ENCODE measurements around the gene NEK6. TPM values are rescaled to one million over a fixed set of nuclear protein-coding genes. Genes with fewer than 3 reads are reported as not detected.
A peak's percentile ranks its signal among the peaks of the same experiment; 100 is the strongest.

Gene NEK6
- polyA plus RNA-seq, 5 donors = 34.3 to 48.6 (median 38.2) TPM

DNA sequence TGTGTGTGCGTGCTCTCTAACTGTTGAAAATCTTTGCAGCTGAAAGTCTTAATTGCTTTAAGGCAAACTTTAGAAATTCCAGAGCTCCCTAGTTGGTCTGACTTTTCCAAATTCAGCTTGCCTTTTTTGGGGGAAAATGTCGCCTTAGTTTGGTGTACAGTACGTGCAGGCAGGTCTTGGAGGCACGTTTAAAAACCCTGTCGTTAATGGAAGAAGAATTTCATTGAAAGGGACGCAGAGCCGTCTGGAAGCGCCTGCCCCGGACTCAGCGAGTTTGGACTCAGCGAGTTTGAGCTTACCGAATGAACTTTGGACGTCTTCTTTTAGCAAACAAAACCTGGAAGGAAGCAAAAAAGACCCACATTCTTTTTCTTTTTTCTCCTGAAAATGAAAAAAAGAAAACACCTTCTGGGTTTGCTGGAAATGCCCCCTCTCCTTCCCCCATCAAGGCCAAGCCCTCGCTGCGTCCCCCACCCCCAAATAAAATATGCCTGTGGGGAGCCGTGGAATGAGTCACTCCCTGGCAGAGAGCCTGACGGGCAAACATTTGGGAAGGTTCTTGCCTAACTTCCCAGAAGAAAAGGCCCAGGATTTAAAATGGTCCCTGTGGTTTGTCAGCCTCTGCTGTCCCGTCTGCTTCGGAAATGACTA lies 1.5 kb downstream of the NEK6 start:
- DNase-seq = peak; percentile 68 to 70

DNA sequence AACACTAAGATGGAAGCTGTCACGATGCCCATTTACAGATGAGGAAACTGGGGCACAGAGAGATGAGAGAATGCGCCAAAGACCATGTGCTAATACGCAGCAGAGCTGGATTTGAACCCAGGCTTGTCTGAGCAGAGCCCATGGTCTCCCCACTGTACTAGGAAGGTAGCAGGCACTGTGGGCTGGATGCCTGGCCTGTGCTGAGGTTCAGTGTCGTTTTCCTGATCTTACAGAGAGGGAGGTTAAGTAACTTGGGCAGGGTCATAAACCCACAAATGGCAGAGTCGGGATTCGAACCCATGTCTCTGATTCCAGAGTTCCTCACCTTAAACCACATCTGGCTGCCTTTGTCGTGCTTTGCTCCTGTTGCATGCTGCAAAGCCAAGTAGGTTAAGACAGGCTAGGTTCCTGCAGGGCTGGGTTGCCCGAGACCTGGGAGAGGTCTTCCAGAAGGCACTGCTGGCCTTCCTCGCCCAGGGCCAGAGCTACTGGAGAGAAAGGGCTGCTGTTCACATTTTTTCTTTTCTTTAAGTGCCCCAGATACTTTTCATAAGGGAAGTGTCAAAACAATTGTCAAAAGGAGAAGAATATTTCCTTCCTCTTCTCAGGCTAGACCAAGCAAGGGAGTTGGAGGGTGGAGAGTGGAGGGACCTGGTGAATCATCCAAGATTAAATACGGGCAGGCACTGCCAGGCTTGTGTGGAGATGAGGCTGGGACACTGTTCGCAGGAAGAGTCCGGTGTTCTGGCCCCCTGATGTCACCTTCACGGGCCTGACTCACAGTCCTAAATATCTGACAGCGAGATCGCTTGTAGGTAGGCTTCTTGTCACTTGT lies 3.2 kb downstream of the NEK6 start:
- no peak for DNase-seq

DNA sequence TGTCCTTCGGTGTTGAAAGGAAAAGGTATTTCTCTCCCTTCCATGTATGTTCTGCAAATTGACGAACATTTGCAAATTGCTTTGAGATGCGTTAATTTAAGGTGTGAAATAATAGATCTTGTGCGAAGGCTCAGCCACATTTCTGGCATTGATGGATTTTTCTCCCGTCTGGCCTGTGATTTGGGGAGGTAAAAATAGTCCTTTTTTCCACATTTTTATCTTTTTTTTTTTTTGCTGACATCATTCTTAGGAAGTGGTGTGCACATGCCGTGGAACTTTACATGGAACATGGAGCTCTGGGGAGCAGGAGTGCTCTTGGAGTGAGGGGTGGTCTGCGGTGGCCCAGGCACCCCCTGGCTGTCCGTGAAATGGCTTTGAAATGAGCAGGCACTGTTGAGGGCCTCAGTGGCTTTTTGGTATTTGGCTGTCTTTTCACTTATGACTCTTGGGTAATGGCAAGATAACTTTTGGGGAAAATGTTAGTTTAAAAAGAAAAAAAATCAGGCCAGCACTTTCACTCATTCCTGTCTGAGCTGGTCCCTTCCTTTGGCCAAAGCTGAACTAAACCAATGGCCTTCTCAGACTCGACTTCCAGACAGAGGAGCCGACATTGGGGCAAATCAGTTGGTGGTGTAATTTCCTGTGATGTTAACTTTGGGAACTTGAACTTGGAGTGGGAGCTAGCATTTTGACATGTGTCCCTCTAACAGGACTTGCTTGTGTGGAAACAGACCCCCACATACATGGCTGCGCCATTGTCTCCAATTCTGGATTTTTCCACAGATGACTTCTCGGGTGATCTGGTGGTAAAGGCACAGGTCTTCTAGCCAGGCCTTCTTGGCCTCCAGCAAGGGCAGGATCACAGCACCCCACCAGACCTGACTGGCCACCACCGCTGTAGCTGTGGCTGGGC lies 4.2 kb downstream of the NEK6 start:
- no peak for DNase-seq

DNA sequence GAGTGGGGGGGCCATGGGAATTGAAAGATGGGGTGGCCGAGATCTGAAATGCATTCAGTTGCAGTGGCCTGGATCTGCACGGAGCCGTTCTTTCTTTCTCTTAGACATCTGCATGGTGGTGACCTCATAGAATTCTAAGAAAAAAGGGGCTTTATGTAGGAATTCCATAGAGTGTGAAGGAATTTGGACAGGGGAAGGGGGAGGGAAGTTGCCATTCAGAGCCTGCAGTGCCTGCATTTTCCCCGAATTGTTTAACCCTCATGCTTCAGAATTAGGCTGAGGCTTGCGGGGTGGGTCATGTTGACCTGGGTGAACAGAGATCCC lies 4.9 kb downstream of the NEK6 start:
- no peak for DNase-seq

DNA sequence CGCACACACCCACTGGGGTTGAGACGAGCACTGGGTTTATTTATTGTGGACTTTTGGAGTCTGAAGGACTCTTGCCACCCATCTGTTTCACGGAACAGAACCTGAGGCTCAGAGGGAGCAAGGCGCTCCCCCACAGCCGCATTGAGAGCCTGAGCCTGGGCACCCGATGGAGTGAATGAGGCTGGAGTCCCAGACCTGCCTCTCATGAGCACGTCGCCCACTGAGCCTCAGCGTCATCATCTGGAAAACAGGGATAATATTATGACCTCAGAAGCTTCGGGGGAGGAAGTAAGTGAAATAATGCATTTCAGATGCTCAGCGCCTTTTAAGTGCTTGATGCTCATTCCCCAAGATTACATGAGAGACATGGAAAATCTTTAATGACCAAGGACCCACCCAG lies 5.5 kb downstream of the NEK6 start:
- no peak for DNase-seq

DNA sequence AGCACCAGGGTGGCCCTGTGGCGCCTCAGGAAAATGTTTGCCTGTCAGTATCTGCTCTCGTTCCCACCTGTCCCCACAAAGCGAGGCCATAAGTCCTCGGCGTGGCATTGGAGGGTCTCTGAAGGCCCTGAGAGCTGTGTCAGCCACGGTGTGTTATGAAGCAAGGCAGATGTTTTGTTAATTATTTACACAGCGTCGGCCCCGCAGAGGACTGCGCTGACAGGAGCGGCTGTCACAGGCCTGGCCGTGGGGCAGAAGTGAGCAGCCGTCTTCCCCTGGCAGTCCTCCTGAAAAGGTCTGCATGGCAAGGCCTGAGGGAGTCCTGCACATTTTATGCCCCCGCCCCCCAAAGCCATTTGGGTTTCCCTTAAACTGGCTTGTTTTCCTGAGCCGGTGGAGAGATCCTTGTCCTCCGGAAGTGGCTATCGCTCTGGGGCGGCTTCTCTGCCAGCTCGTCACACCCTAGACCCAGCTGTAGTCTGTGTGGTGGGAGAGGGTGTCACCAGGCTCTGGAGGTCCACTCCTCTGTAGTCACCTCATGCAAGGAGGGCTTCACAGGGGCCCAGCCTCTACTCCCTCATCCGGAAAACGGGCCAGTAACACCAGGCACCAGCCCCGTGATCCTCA lies 6.2 kb downstream of the NEK6 start:
- DNase-seq = no peak

DNA sequence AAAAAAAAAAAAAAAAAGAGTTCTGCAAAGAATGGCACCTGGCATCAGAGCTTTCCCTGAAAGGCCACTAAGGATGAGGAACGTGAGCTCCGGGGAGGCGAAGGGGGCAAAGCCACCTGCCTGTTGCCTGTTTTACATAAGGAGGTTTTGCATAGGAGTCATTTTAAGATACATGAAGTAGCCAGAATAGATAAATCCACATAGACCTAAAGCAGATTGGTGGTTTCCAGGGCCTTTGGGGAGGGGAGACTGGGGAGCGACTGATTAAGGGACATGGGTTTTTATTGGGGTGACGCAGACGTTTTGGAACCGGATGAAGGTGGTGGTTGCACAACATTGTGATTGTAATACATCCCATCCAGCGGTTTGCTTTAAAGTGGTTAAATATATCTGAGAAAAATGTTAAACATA lies 7.1 kb downstream of the NEK6 start:
- DNase-seq = no peak

DNA sequence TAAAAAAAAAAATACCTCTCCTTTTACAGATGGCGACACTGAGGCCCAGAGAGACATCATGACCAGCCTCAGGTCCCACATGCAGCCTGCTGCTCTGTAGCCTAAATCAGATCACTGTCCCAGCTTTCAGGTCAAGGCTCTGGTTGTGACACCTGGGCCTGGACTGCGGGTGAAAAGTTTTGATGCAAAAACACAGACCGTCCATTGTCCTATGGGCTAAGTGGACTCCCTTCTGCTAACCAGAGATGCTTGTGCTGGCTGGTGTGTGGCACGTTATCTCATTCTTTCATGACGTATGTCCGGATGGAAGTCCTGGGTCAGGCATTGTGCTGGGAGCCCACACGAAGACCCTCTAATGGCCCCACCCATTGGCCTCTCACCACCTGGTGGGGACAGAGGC lies 7.8 kb downstream of the NEK6 start:
- DNase-seq = no peak

DNA sequence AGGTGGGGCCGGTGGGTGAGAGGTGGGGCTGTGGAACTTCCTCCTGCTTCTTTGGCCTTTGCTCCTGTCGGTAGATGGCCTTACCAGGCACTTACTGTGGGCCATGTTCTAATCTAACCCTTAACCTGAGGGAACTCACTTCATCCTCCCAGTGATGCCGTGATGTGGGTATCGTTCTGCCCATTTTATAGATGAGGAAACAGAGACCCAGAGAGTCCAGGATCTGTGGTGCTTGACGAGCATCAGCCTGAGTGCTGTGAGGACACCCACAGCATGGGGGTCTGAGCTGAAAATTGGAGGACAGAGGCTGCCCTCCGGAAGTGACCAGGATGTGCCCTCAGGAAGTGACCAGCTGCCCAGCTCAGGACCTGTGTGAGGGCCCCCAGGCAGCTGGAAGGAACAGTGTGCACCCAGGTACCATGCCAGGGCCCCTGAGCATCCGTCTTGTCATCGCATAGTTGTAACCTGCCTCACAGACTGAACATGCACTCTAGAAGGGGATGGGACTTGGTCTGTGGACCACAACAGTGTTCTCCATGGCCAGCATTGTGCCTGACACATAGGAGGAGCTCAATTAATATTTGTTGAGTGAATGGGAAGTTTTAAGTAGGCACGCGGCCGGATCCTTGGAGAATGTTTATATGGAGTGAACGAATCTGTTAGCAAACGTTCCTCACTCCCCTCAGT lies 8.5 kb downstream of the NEK6 start:
- DNase-seq = no peak

DNA sequence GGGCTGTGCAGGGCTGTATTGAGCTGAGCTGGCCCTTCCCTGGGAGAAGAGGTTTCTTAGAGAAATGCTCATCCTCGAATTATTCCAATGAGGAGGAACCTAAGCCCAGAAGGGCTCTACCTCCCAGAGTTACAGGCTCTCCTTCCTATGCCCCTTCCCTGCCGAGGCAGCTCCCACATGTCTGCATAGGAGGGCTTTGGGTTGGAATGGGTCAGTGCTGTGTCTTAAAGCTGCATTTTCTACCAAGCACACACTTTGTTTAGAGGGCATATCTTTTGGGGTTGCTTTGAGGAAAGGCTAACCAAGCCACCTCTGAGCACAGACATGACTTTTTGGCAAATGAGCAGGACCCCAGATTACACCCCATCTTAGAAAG lies 9.1 kb downstream of the NEK6 start:
- DNase-seq = no peak

DNA sequence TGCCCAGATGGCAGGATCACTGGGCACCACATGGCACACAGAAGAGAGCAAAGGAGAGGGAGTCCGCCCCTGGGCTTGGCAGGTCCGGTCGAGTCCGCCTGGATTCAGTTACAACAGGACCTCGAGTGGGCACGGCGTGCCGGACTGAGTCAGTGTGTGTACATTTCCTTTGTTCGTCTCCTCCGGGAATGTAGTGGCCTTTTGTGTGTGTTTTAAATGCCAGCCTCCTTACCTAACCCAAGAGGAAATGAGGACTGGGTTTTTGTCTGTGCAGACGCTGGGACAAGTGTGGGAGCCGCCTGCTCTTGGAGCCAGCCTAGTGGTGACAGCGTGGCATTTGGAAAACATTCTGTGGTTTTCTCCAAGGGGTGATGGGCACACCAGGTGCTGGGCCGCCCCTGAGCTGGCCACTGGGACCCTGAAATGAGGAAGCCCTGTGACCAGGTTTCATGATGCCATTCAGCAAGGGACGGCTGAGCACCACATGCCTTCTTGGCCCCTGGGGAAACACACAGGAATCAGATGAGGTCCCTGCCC lies 9.6 kb downstream of the NEK6 start:
- DNase-seq = no peak

DNA sequence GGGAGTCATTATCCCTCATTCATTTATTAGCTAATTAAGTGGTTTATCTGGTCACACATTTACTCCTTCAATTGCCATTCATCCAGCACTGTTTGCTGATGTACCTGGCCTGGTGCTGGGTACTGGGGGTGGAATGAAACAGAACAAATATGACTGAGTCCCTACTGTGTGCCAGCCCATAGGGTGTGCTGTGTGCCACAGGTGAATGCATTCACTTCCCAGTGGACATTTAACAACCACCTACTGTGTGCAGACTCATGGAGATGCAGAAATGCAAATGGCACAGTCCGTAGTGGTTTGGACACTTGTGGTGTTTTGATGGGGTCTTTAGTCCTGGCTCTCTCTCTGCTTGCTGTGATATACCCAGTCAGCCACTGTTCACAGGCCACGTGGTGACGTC lies 10.5 kb downstream of the NEK6 start:
- no peak for DNase-seq

DNA sequence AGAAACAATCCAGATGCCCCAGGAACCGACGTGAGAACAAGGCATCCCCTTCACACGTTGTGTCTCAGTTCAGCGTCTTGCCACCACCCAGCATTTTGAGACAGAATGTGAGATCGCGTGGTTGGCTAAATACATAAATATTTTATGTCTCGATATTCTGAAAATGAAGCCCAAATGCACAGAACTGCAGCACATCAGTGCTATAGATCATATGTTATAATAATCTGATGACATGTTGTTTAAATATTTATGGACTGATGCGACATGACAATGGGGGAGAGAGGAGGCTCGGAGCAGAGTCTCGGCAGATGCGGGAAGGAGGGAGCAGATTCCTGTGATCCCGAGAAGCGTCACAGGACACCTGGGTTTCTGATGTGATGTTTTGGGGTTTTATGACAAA lies 10.9 kb downstream of the NEK6 start:
- no peak for DNase-seq

DNA sequence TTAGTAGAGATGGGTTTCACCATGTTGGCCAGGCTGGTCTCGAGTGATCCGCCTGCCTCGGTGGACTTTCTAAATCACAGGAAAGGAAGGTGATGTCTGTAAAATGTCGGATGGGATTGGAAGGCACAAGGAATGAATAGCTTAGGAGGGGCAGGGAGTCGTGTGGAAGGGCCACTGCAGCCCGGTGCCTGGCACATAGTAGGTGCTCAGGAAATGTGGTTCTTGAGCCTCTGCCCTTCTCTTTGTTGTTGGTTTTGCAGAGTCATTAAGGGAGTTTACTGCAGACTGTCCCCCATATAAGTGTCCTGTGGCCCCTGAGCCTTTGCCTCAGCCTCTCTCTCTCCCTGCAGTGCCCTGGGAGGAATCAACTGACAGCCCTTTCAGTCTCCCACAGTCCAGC lies 11.8 kb downstream of the NEK6 start:
- no peak for DNase-seq

DNA sequence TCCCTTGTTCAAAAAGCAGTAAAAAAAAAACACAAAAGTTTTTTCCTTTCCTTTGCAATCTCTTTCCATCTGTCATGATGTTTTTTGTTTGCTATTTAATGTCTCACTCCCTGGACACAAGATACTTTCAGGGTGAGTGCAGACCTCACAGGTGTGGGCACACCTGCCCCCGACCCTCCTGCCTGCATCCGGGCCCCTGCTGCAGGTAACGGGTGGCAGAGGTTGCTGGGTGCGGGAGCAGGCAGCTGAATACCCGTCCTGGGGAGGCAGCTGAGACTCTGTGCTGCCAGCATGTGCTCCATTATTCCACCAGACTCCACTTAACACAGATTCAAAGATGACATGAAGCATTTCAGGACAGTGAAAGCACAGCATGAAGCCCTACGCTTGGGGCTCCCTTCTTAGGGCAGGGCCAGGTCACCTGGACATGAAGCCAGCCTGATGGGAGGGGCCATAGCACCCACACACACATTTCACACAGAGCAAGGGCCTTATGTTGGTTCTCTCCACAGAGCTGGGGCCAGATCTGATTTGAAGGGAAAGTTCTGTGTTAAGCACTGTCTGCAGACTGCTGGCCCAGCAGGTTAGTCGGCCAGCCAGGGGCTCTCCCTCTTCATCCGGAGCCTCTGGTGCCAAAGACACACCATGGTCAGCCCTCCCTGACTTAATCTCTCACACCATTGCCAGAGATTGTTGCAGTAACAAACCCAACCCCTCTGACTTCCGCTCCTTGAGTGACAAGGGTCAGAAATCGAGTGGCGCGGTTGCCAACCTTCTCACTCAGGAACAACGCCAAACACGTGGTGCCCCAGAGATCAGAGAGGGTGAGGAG lies 13.0 kb downstream of the NEK6 start:
- no peak for DNase-seq

DNA sequence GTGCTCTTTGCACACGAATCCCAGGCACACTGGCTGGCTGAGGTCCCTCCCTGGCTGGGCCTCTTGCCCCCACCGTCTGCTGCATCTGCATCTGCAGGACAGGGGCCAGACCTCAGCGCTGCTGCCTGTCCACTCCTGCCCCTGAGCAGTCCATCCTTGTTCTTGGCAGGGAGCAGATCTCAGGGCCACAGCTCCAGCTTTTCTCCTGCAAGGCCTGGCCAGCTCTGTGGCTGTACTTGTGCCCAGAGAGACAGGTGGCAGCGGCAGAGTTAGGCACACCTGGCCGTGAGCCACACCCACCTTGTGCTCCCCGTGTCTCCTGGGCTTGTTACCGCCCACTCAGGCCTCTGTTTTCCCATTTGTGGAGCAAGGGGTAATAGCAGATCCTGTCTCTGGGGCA lies 13.9 kb downstream of the NEK6 start:
- no peak for DNase-seq

DNA sequence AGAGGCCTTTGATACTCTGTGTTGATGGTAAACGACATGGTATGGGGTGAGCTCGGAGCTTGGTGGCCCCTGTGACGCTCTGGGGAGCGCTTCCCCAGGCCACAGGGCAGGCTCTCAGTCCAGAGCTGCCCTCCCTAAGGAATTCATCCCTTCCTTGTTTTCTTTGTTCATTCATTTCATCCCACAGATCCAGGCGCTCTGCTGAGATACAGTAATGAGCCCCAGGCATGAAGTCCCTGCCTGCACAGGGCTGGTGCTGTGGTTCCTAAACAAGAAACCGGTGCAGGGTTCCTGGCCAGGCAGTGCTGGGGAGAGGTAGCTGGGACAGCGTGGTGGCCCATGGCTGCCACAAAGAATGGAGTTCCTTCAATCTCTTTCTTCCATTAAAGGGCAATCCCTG lies 14.4 kb downstream of the NEK6 start:
- DNase-seq = no peak

DNA sequence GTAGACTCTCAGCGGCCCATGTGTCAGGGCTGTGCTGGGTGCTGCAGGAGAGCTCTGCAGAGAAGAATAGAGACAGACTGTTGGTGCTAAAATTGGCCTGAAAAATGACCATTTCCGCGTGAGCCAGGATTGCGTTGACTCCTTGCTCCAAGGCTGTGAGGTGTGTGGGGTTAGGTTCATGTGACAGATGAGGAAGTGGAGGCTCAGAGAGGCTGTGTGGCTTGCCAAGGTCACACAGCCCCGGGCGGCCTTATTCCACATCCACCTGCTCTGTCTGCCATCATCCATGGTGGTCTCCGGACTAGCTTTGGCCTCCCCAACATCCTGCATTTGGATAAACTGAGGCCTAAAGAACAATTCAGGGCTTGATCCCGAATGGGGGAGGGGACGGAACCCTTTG lies 15.2 kb downstream of the NEK6 start:
- no peak for DNase-seq

DNA sequence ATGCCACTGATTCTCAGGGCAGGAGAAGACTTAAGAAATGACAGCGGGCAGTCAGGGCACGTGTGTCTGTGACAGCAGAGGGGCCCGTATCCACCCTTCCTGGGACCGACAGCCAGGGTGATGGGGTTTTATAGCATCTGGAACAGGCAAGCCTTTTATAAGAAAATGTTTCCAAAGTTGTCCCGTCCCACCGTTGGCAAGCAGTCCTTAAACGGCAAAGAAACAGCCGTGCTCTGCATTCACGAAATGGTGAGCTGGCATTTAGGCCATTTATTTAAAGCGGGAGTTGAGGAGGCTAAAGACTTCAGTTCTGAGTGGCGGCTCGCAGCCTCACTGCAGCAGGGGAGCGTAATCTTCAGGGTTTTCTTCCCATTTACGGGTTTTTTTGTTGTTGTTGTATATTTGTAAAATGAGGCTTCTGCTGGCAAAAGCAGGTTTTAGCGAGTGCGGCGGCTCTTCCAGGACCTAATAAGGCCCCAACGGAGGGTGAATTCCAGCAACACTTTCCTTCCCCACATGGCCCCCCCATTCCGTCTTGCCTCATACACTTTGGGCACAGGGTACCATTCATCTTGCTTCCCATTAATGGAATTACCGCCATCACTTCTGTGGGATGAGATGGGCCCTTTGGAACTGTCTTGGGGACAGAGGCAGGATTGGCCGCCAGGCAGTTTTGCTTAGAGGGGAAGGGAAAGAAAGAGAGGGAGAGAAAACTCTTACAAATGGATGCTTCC lies 15.8 kb downstream of the NEK6 start:
- DNase-seq = no peak

DNA sequence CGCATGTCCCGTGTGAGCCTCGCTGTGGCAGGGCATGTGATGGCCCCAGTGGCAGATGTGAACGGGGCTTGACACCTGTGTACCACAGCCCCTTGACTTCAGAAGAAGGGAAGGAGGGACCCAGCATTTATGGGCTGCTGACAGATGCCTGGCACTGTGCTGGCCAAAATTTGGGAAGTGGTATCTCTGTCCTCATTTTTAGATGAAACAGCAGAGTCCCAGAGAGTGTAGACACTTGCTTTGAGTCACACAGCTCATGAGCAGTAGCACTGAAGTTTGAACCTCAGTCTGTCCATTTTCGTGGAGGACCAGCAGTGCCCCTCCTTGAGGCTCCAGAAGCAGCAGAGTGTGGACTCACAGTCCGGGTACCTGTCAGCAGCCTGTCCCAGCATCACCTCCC lies 16.5 kb downstream of the NEK6 start:
- no peak for DNase-seq
